DND-41 (cell line): Measurements from ENCODE around the gene DOLPP1.

Experiments used
- ATAC-seq: fragments of 200-7000 bp; cut with Tn5 transposase; 3 replicates; pipeline ENCODE4 v1.9.1; 2021; ENCODE audit warnings: low read depth; ENCODE audit not compliant: insufficient read depth
- DNase-seq: peaks from one replicate; pipeline ENCODE4 v3.0.0-alpha.2; 2020
- H2AFZ ChIP-seq: 2 replicates; pipeline ENCODE4 v1.6.0; 2012; ENCODE audit warnings: low read depth, low read length
- H3K27ac ChIP-seq: 2 replicates; pipeline ENCODE4 v1.5.1; 2012; ENCODE audit warnings: low read length, inconsistent platforms
- H3K27me3 ChIP-seq: fragments of 200-600 bp; sonication (generic); 2 replicates; pipeline ENCODE4 v1.6.0; 2012; ENCODE audit warnings: low read length, mild to moderate bottlenecking, inconsistent platforms; ENCODE audit not compliant: insufficient read depth, poor library complexity
- H3K36me3 ChIP-seq: 2 replicates; pipeline ENCODE4 v1.5.1; 2012; ENCODE audit warnings: low read length, inconsistent platforms; ENCODE audit not compliant: insufficient read depth
- H3K4me1 ChIP-seq: 2 replicates; pipeline ENCODE4 v1.5.1; 2012; ENCODE audit warnings: mild to moderate bottlenecking, low read length; ENCODE audit not compliant: insufficient read depth
- H3K4me2 ChIP-seq: 2 replicates; pipeline ENCODE4 v1.6.0; 2012; ENCODE audit warnings: mild to moderate bottlenecking, moderate library complexity, low read length, inconsistent platforms; ENCODE audit not compliant: insufficient read depth
- H3K4me3 ChIP-seq, 2 experiments: fragments of 200-600 bp in 1 of 2; shearing (Covaris generic) in 1 of 2; 2 replicates each; pipeline ENCODE4 v1.5.1; 2012 to 2016; ENCODE audit warnings: inconsistent platforms in 2 of 2, low read length in 2 of 2, mild to moderate bottlenecking in 2 of 2, low read depth in 1 of 2, moderate library complexity in 1 of 2
- H3K79me2 ChIP-seq: 2 replicates; pipeline ENCODE4 v1.6.0; 2012; ENCODE audit warnings: low read length, inconsistent platforms; ENCODE audit not compliant: insufficient read depth
- H3K9ac ChIP-seq: 2 replicates; pipeline ENCODE4 v1.6.0; 2012; ENCODE audit warnings: low read depth, mild to moderate bottlenecking, inconsistent platforms, low read length, moderate library complexity
- H3K9me3 ChIP-seq: 2 replicates; pipeline ENCODE4 v1.5.1; 2012; ENCODE audit warnings: low read length, moderate library complexity, mild to moderate bottlenecking, inconsistent platforms; ENCODE audit not compliant: insufficient read depth, severe bottlenecking
- H4K20me1 ChIP-seq: 2 replicates; pipeline ENCODE4 v1.6.0; 2012; ENCODE audit warnings: low read length; ENCODE audit not compliant: insufficient read depth
- CTCF ChIP-seq: IDR thresholded peaks from 2 replicates; pipeline ENCODE4 v1.5.1; 2012; ENCODE audit warnings: borderline replicate concordance, low read length, moderate library complexity, mild to moderate bottlenecking; ENCODE audit not compliant: poor library complexity, severe bottlenecking; ENCODE audit errors: extremely low read depth
- EZH2 ChIP-seq: IDR thresholded peaks from 3 replicates; pipeline ENCODE4 v1.6.1; 2012; ENCODE audit warnings: borderline replicate concordance, low read depth, mild to moderate bottlenecking, moderate library complexity, low read length, inconsistent platforms; ENCODE audit not compliant: severe bottlenecking

The DOLPP1 gene

DNA sequence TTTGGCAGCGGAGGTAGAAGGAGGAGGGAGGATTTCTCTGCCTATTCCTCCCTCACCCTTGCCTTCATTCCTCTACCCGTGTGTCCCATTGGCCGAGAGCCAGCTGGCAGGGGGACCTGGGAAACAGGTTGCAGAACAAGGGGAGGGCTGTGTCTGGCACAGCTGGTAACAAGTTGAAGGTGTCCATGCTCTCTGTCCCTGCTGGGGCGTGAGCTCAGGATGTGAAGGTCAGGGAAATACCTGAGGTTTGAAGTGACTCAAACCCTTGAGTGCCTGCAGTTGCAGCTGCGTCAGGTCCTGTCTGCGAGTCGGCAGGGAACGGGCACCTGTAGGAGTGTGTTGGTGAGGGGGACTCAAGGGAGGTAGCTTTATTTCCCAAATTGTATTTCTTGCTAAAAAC lies 28.3 kb upstream of the DOLPP1 start:
- TF ChIP-seq EZH2 (no peak), CTCF (no peak)
- no peaks in the 10 kb centered on the region for H4K20me1 ChIP-seq
- H3K27ac ChIP-seq = no peak overlapping the region
- H3K36me3 ChIP-seq = peaks cover 31% of the 10 kb centered on the region
- no peak for DNase-seq
- H3K79me2 ChIP-seq = no peaks in the 10 kb centered on the region
- no peak overlapping the region for H3K9ac ChIP-seq
- no peak overlapping the region for H3K4me3 ChIP-seq
- no peaks in the 10 kb centered on the region for H3K4me1 ChIP-seq
- no peak for ATAC-seq
- H3K4me2 ChIP-seq = no peak overlapping the region
- no peak overlapping the region for H2AFZ ChIP-seq
- H3K9me3 ChIP-seq = no peaks in the 10 kb centered on the region
- H3K27me3 ChIP-seq = no peaks in the 10 kb centered on the region

- Histone ChIP-seq H2AFZ (no peak overlapping the region), H3K36me3 (peaks cover 30% of the 10 kb centered on the region), H3K79me2 (no peaks in the 10 kb centered on the region), H4K20me1 (no peaks in the 10 kb centered on the region), H3K9ac (no peak overlapping the region), H3K4me1 (no peaks in the 10 kb centered on the region), H3K27ac (no peak overlapping the region), H3K4me3 (no peak overlapping the region), H3K27me3 (no peaks in the 10 kb centered on the region), H3K4me2 (no peak overlapping the region), H3K9me3 (no peaks in the 10 kb centered on the region)
- TF ChIP-seq EZH2 = no peak
- ATAC-seq (no peak), DNase-seq (no peak)
Observed at GRCh38 chr9:129053020-129053419, 27.9 kb upstream of the DOLPP1 start.

DNA sequence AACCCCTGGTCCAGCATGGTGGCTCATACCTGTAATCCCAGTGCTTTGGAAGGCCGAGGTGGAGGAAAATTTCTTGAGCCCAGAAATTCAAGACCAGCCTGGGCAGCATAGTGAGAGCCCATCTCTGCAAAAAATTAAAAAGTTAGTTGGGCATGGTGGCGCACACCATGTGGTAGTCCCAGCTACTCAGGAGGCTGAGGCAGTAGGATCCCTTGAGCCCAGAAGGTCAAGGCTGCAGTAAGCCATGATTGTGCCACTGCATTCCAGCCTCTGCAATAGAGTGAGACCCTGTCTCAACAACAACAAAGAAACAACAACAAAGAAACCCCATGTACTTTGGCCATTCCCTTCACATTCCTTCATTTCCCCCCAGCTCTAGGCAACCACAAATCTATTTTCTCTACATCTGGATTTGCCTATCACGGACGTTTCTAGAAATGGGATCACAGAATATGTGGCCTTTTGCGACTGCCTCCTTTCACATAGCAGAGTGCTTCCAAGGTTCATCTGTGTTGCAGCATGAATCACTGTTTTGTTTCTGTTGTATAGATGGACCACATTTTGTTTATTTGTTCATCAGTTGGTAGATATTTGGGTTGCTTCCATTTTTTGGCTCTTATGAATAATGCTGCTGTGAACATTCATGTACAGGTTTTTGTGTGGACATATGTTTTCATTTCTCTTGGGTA lies 26.6 kb upstream of the DOLPP1 start:
- Histone ChIP-seq H3K27me3 (no peaks in the 10 kb centered on the region), H3K36me3 (peaks cover 23% of the 10 kb centered on the region), H3K9ac (no peak overlapping the region), H3K4me2 (no peak overlapping the region), H3K9me3 (no peaks in the 10 kb centered on the region), H3K27ac (no peak overlapping the region), H4K20me1 (no peaks in the 10 kb centered on the region), H3K79me2 (no peaks in the 10 kb centered on the region), H3K4me3 (no peak overlapping the region), H2AFZ (no peak overlapping the region), H3K4me1 (no peaks in the 10 kb centered on the region)
- DNase-seq = no peak
- TF ChIP-seq EZH2 (no peak), CTCF (no peak)
- no peak for ATAC-seq

GRCh38 chr9:129058965-129059795 lies 21.7 kb upstream of the DOLPP1 start:
- ATAC-seq = no peak
- peaks cover 41% of the 10 kb centered on the region for H3K36me3 ChIP-seq
- no peak for DNase-seq

More at GRCh38 chr9:129058965-129059795, 21.7 kb upstream of the DOLPP1 start:
- Histone ChIP-seq H3K4me1 (no peaks in the 10 kb centered on the region), H2AFZ (no peak overlapping the region), H3K4me3 (no peak overlapping the region), H3K9ac (no peak overlapping the region), H3K27me3 (no peaks in the 10 kb centered on the region), H3K27ac (no peak overlapping the region), H3K4me2 (no peak overlapping the region), H4K20me1 (no peaks in the 10 kb centered on the region), H3K9me3 (no peaks in the 10 kb centered on the region), H3K79me2 (no peaks in the 10 kb centered on the region)
- no peak for TF ChIP-seq EZH2
- no peak for TF ChIP-seq CTCF
